Measurements from ENCODE around the gene PTPRG.

The PTPRG gene

DNA sequence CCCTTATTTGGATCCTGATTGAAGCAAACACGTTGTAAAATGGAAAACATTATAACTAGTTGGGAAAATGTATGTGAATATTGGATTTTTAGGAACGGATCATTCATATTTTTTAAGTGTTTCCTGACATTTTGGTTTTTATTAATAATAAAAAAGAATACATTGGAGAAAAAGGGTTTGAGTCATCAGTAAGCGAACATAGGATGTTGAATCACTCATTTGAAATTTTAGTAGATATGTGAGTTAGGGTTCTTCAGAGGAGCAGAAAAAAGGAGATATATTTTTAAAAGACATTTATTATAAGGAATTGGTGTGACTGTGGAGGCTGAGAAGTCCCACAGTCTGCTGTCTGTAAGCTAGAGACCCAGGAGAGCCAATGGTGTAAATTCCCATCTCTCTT, 258.5 kb downstream of the PTPRG start:
- Histone ChIP-seq H3K4me3 (ENCODE audit: low read length, poor library complexity, severe bottlenecking) (no peak overlapping the region), H3K36me3 (ENCODE audit: insufficient read depth, low read length) (no peaks in the 10 kb centered on the region), H3K4me2 (ENCODE audit: low read depth, low read length, poor library complexity, severe bottlenecking) (no peak overlapping the region), H3K9me2 (replicated peaks; ENCODE audit: low read depth, low read length) (no peaks in the 10 kb centered on the region), H3K9ac (ENCODE audit: low read depth, low read length, poor library complexity, severe bottlenecking) (no peak overlapping the region), H3K79me2 (ENCODE audit: insufficient read depth, low read length) (no peaks in the 10 kb centered on the region), H3K9me3 (ENCODE audit: insufficient read depth, low read depth, low read length) (no peaks in the 10 kb centered on the region), H3K27me3 (ENCODE audit: insufficient read depth, low read length, poor library complexity, severe bottlenecking) (no peaks in the 10 kb centered on the region), H3F3A (ENCODE audit: low read depth) (no peaks in the 10 kb centered on the region), H3K4me1 (ENCODE audit: insufficient read depth, low read length, poor library complexity, severe bottlenecking) (no peaks in the 10 kb centered on the region), H2AFZ (ENCODE audit: low read length) (no peak overlapping the region), H4K20me1 (ENCODE audit: insufficient read depth, low read length, poor library complexity, severe bottlenecking) (no peaks in the 10 kb centered on the region)
- TF ChIP-seq EZH2phosphoT487 (IDR thresholded peaks at IDR 0.05; ENCODE audit: borderline replicate concordance): no peak
- TF ChIP-seq, protein P1, sequence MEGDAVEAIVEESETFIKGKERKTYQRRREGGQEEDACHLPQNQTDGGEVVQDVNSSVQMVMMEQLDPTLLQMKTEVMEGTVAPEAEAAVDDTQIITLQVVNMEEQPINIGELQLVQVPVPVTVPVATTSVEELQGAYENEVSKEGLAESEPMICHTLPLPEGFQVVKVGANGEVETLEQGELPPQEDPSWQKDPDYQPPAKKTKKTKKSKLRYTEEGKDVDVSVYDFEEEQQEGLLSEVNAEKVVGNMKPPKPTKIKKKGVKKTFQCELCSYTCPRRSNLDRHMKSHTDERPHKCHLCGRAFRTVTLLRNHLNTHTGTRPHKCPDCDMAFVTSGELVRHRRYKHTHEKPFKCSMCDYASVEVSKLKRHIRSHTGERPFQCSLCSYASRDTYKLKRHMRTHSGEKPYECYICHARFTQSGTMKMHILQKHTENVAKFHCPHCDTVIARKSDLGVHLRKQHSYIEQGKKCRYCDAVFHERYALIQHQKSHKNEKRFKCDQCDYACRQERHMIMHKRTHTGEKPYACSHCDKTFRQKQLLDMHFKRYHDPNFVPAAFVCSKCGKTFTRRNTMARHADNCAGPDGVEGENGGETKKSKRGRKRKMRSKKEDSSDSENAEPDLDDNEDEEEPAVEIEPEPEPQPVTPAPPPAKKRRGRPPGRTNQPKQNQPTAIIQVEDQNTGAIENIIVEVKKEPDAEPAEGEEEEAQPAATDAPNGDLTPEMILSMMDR (conservative IDR thresholded peaks at IDR 0.05; ENCODE audit: low read length): no peak

DNA sequence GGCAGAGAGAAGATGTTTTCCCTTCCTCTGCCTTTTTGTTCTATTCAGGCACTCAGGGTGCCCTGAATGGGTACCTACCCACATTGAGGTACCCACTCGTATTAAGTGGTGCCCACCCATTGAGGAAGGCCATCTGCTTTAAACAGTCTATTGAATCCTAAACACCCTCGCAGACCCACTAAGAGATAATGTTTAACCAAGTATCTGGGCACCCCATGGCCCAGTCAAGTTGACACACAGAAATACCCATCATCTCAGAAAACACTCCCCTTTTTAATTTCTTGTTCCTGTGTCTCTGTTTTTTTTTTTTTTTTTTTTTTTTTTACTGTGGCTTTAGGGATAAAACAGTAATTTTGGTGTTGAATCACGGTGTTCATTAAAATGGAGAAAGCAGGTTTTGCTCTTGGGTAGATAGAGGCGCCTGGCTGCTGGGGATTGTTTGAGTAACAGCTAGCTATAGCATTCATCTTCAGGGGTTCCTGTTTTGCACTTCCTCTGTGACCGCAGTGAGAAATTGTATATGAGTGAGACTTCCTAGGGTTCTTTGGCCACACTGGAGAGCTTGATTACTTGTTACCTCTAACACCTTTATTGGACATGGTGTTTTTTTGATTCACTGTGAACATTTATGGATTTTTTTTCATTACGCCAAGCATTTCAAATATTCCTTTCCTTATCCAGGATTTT, 259.1 kb downstream of the PTPRG start:
- Histone ChIP-seq H3K4me2 (ENCODE audit: low read depth, low read length, poor library complexity, severe bottlenecking) (no peak overlapping the region), H3K27me3 (ENCODE audit: insufficient read depth, low read length, poor library complexity, severe bottlenecking) (no peaks in the 10 kb centered on the region), H3K9ac (ENCODE audit: low read depth, low read length, poor library complexity, severe bottlenecking) (no peak overlapping the region), H4K20me1 (ENCODE audit: insufficient read depth, low read length, poor library complexity, severe bottlenecking) (no peaks in the 10 kb centered on the region), H3K9me3 (ENCODE audit: insufficient read depth, low read depth, low read length) (no peaks in the 10 kb centered on the region), H3K4me3 (ENCODE audit: low read length, poor library complexity, severe bottlenecking) (no peak overlapping the region), H3F3A (ENCODE audit: low read depth) (no peaks in the 10 kb centered on the region), H3K4me1 (ENCODE audit: insufficient read depth, low read length, poor library complexity, severe bottlenecking) (no peaks in the 10 kb centered on the region), H3K36me3 (ENCODE audit: insufficient read depth, low read length) (no peaks in the 10 kb centered on the region), H3K79me2 (ENCODE audit: insufficient read depth, low read length) (no peaks in the 10 kb centered on the region), H3K9me2 (replicated peaks; ENCODE audit: low read depth, low read length) (no peaks in the 10 kb centered on the region), H2AFZ (ENCODE audit: low read length) (no peak overlapping the region)
- TF ChIP-seq EZH2phosphoT487 (IDR thresholded peaks at IDR 0.05; ENCODE audit: borderline replicate concordance): no peak
- TF ChIP-seq, protein P1 (conservative IDR thresholded peaks at IDR 0.05; ENCODE audit: low read length): no peak

DNA sequence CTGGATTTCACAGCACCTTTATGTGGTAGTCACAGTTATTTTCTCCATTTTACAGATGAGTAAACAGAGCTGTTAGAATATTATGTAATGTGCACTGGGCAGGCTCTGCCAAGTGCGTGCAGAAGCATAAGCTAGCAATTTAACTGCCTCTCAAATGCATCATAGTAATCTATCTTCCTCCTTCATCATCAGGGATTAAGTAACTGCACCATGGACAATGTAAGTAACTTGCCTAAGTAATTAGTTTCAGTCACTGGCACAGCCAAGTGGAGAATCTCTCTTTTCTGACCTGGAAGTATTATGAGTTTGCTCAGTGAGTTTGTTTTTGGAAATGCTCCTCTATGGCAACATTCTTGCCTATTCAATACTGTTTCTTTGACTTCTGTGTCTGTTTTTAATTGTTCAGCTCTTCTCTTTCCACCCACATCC, 260.5 kb downstream of the PTPRG start:
- Histone ChIP-seq H4K20me1 (ENCODE audit: insufficient read depth, low read length, poor library complexity, severe bottlenecking) (no peaks in the 10 kb centered on the region), H3K9ac (ENCODE audit: low read depth, low read length, poor library complexity, severe bottlenecking) (no peak overlapping the region), H3K4me1 (ENCODE audit: insufficient read depth, low read length, poor library complexity, severe bottlenecking) (no peaks in the 10 kb centered on the region), H3K4me2 (ENCODE audit: low read depth, low read length, poor library complexity, severe bottlenecking) (no peak overlapping the region), H3K9me2 (replicated peaks; ENCODE audit: low read depth, low read length) (no peaks in the 10 kb centered on the region), H3K4me3 (ENCODE audit: low read length, poor library complexity, severe bottlenecking) (no peak overlapping the region), H3K36me3 (ENCODE audit: insufficient read depth, low read length) (no peaks in the 10 kb centered on the region), H3K27me3 (ENCODE audit: insufficient read depth, low read length, poor library complexity, severe bottlenecking) (no peaks in the 10 kb centered on the region), H3K79me2 (ENCODE audit: insufficient read depth, low read length) (no peaks in the 10 kb centered on the region), H3F3A (ENCODE audit: low read depth) (no peaks in the 10 kb centered on the region), H2AFZ (ENCODE audit: low read length) (no peak overlapping the region), H3K9me3 (ENCODE audit: insufficient read depth, low read depth, low read length) (no peaks in the 10 kb centered on the region)
- TF ChIP-seq, protein P1 (conservative IDR thresholded peaks at IDR 0.05; ENCODE audit: low read length): no peak
- TF ChIP-seq EZH2phosphoT487 (IDR thresholded peaks at IDR 0.05; ENCODE audit: borderline replicate concordance): no peak

Measured in Loucy (cell line).